HepG2 (cell line): ENCODE data around the gene TNFAIP8L3. TPM values are rescaled to one million over a fixed set of nuclear protein-coding genes. Genes with fewer than 3 reads are reported as not detected.

ENCODE experiments used
- GABPB1 ChIP-seq: IDR thresholded peaks from 2 replicates; pipeline ENCODE4 v1.6.1; 2016; ENCODE audit warnings: mild to moderate bottlenecking, missing genetic modification reagents, moderate library complexity, missing compliant biosample characterization
- GFI1 ChIP-seq: sonication (generic); formaldehyde crosslinking; IDR thresholded peaks from 2 replicates; pipeline ENCODE4 v1.5.0; 2020; ENCODE audit warnings: missing genetic modification reagents, mild to moderate bottlenecking, borderline replicate concordance
- HMG20B ChIP-seq: conservative IDR thresholded peaks from 2 replicates; pipeline ENCODE4 v1.6.1; 2016; ENCODE audit warnings: missing genetic modification reagents, missing compliant biosample characterization
- HNRNPH1 ChIP-seq: fragments of 200-400 bp; formaldehyde crosslinking; optimal IDR thresholded peaks from 2 replicates; pipeline ENCODE3; 2017; ENCODE audit warnings: mild to moderate bottlenecking, low read depth, low read length
- HNRNPL ChIP-seq: fragments of 200-400 bp; formaldehyde crosslinking; IDR thresholded peaks from 2 replicates; pipeline ENCODE4 v1.6.1; 2017; ENCODE audit warnings: mild to moderate bottlenecking, low read depth, low read length
- HOXD1 ChIP-seq: sonication (generic); formaldehyde crosslinking; IDR thresholded peaks from 2 replicates; pipeline ENCODE4 v1.5.0; 2020; ENCODE audit warnings: missing genetic modification reagents
- ISL2 ChIP-seq: sonication (generic); formaldehyde crosslinking; IDR thresholded peaks from 2 replicates; pipeline ENCODE4 v1.5.0; 2020; ENCODE audit warnings: missing genetic modification reagents
- KDM1A ChIP-seq: IDR thresholded peaks from 2 replicates; pipeline ENCODE4 v1.6.1; 2016; ENCODE audit warnings: missing compliant biosample characterization
- MEIS2 ChIP-seq: sonication (generic); formaldehyde crosslinking; IDR thresholded peaks from 2 replicates; pipeline ENCODE4 v1.9.0; 2021; ENCODE audit warnings: mild to moderate bottlenecking, missing genetic modification reagents
- MTA1 ChIP-seq: sonication (generic); formaldehyde crosslinking; IDR thresholded peaks from 2 replicates; pipeline ENCODE4 v1.4.0; 2020; ENCODE audit warnings: missing genetic modification reagents, mild to moderate bottlenecking, borderline replicate concordance
- TEAD3 ChIP-seq: optimal IDR thresholded peaks from 2 replicates; pipeline ENCODE3; 2016; ENCODE audit warnings: borderline replicate concordance
- TOE1 ChIP-seq: sonication (generic); formaldehyde crosslinking; IDR thresholded peaks from 2 replicates; pipeline ENCODE4 v1.4.0; 2020; ENCODE audit warnings: mild to moderate bottlenecking, missing genetic modification reagents
- ZBTB40 ChIP-seq, 2 experiments: fragments of 450-650 bp in 1 of 2; sonication (generic) in 1 of 2; formaldehyde crosslinking in 1 of 2; IDR thresholded peaks; 2 replicates each; pipeline versions ENCODE4 v1.6.1 to v1.8.0; 2016 to 2022; ENCODE audit warnings: antibody characterized with exemption in 1 of 2, mild to moderate bottlenecking in 1 of 2, missing genetic modification reagents in 1 of 2
- ZNF430 ChIP-seq: sonication (generic); formaldehyde crosslinking; IDR thresholded peaks from 2 replicates; pipeline ENCODE4 v1.9.0; 2021; ENCODE audit warnings: mild to moderate bottlenecking, missing genetic modification reagents
- ZNF784 ChIP-seq: sonication (generic); formaldehyde crosslinking; IDR thresholded peaks from 2 replicates; pipeline ENCODE4 v1.5.1; 2020; ENCODE audit warnings: missing genetic modification reagents, mild to moderate bottlenecking, borderline replicate concordance
- polyA plus RNA-seq, 8 experiments: library from polyadenylated mRNA; depleted of rRNA in 3 of 8; stranded (reverse) in 7 of 8; unstranded in 1 of 8; fragments of >200 nt; fragmentation: Illumina TruSeq in 4 of 8; extraction: Trizol in 4 of 8; gene quantifications; 2 replicates each; pipeline versions ENCODE4 v1.2.1 to v1.2.3, GENCODE V29; 2011 to 2016; ENCODE audit warnings: low read depth in 4 of 8, missing spikeins in 1 of 8, mixed read lengths in 1 of 8; ENCODE audit not compliant: insufficient read depth in 1 of 8
- total RNA-seq, 5 experiments: library from RNA; depleted of rRNA; stranded (reverse); fragments of >200 nt; fragmentation: Illumina TruSeq; extraction: Trizol; gene quantifications; 2 replicates each; pipeline ENCODE4 v1.2.3, GENCODE V29; 2016; ENCODE audit warnings: low read depth in 1 of 5

Gene TNFAIP8L3
- total and polyA plus RNA-seq, 2 of the 13 experiments (the other 11 are each of a cell fraction or from before 2014, with no cell fraction given), result 0.15 to 4.0 TPM

- TF ChIP-seq HNRNPH1 (no peak), TEAD3 (CRISPR knock-in tag) (no peak), ISL2 (no peak), MTA1 (CRISPR knock-in tag) (peak; percentile 20; the same call in 1 of the 2 replicates), HOXD1 (CRISPR knock-in tag) (no peak), MEIS2 (CRISPR knock-in tag) (no peak), HNRNPL (0 out of 2 replicates have a peak, but pooled peaks have one; percentile 50), HMG20B (no peak), ZBTB40 (IDR thresholded peaks at IDR 0.05) (no peak), ZBTB40 (CRISPR knock-in tag; IDR thresholded peaks at IDR 0.05) (0 out of 2 replicates have a peak, but pooled peaks have one; percentile 31), ZNF784 (no peak), TOE1 (CRISPR knock-in tag) (no peak), KDM1A (CRISPR knock-in tag) (no peak), ZNF430 (no peak), GABPB1 (CRISPR knock-in tag) (peak; percentile 41; the same call in 1 of the 2 replicates), GFI1 (CRISPR knock-in tag) (0 out of 2 replicates have a peak, but pooled peaks have one; percentile 20)
These were observed 684 bp downstream of the TNFAIP8L3 start (continued) for GRCh38 chr15:51093839-51094605.
